OCI-LY7 (cell line): Measurements from ENCODE around the gene BICDL2.

Source experiments
- CTCF ChIP-seq: fragments of 200-600 bp; sonication (generic); conservative IDR thresholded peaks from 2 replicates; pipeline ENCODE4 v1.5.1; 2014; ENCODE audit warnings: mild to moderate bottlenecking, antibody characterized with exemption, low read length, moderate library complexity, mixed read lengths
- EZH2phosphoT487 ChIP-seq: fragments of 200-600 bp; sonication (generic); IDR thresholded peaks from 2 replicates; pipeline ENCODE4 v1.6.1; 2018; ENCODE audit warnings: low read depth, borderline replicate concordance, mild to moderate bottlenecking, mixed run types, antibody characterized with exemption, low read length, moderate library complexity, mixed read lengths

GRCh38 chr16:3026003-3026378, 10.8 kb downstream of the BICDL2 start:
- TF ChIP-seq CTCF (no peak), EZH2phosphoT487 (no peak)
